Activated T-cell treated with anti-CD3 and anti-CD28 coated beads, Interleukin-2, amount 50 U/mL, for 4 hours (primary cell): ENCODE results near the gene PDZD2. TPM values are rescaled to one million over a fixed set of nuclear protein-coding genes. Genes with fewer than 3 reads are reported as not detected.

Experiments used
- ATAC-seq, 2 donors: fragments of 200-7000 bp; cut with Tn5 transposase; one replicate each; pipeline ENCODE4 v1.10.0; 2021
- DNase-seq: peaks from one replicate; pipeline ENCODE4 v3.0.0-alpha.2; 2020
- H3K27me3 Mint-ChIP-seq: one replicate; pipeline ENCODE4 v1.8.0; 2021; ENCODE audit warnings: low read depth, mixed read lengths
- H3K36me3 Mint-ChIP-seq: one replicate; pipeline ENCODE4 v1.8.0; 2022; ENCODE audit warnings: mixed read lengths; ENCODE audit not compliant: insufficient read depth
- H3K4me1 Mint-ChIP-seq: one replicate; pipeline ENCODE4 v1.8.0; 2021; ENCODE audit warnings: low read depth, mixed read lengths
- H3K4me3 Mint-ChIP-seq: one replicate; pipeline ENCODE4 v1.8.0; 2021; ENCODE audit warnings: mild to moderate bottlenecking, moderate library complexity, mixed read lengths
- H3K9me3 Mint-ChIP-seq: one replicate; pipeline ENCODE4 v1.8.0; 2021; ENCODE audit warnings: mixed read lengths
- total RNA-seq, 3 donors: library from RNA; stranded (reverse); gene quantifications; one replicate each; pipeline ENCODE4 v1.2.1, GENCODE V29; 2021

PDZD2 gene
- total RNA-seq, 3 donors from 2014 or later, result 0.03 to 0.24 (median 0.05) TPM

- Mint-ChIP-seq H3K36me3 (no peaks in the 10 kb centered on the region), H3K4me1 (no peaks in the 10 kb centered on the region), H3K4me3 (no peak overlapping the region), H3K9me3 (no peaks in the 10 kb centered on the region), H3K27me3 (peaks cover 2% of the 10 kb centered on the region)
- no peak for DNase-seq
- ATAC-seq, result no peak
Measured at GRCh38 chr5:31805785-31806400, 167.0 kb downstream of the PDZD2 start.

- Mint-ChIP-seq H3K4me3 (no peak overlapping the region), H3K36me3 (no peaks in the 10 kb centered on the region), H3K4me1 (no peaks in the 10 kb centered on the region), H3K27me3 (peaks cover 2% of the 10 kb centered on the region), H3K9me3 (no peaks in the 10 kb centered on the region)
- ATAC-seq, result no peak
- DNase-seq, result no peak
Measured at GRCh38 chr5:31806561-31806960, 167.6 kb downstream of the PDZD2 start.

DNA sequence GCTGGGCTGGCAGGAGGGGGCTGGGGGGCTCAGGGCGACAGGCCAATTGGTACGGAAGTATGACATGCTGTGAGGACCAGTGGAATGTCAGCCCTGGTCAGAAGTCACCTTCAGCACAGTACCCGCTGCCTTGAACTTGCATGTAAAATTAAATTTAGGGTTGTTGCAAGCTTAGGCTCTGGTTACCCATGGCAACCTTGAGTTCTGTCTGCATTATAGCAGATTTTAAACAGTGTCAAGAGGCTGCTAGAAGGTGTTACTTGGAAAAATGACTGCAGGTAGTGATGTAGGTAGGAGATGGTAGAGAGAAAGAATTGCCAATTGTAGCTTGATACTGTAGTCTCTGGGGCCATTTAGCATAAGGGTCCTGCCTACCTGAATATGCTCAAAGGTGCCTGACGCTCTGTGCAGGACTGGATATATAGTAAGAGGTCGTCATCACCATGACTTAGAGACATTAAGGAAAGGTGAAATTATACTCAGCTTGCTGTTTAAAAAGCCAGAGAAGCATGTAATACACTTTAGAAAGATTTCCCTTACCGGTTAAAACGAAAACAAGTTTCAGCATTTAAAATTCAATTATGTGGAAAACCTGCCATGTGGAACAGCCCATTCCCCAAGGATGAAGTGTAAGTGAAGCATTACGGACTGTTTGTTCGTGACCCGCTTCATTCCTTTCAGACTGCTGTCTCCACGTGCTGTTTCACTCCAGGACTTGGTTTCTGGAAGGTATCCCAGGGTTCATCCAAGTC lies 169.0 kb downstream of the PDZD2 start:
- H3K4me1 Mint-ChIP-seq, result no peaks in the 10 kb centered on the region
- no peaks in the 10 kb centered on the region for H3K9me3 Mint-ChIP-seq
- H3K36me3 Mint-ChIP-seq, result no peaks in the 10 kb centered on the region
- peaks cover 2% of the 10 kb centered on the region for H3K27me3 Mint-ChIP-seq
- H3K4me3 Mint-ChIP-seq, result no peak overlapping the region
- no peak for DNase-seq
- ATAC-seq, result no peak

DNA sequence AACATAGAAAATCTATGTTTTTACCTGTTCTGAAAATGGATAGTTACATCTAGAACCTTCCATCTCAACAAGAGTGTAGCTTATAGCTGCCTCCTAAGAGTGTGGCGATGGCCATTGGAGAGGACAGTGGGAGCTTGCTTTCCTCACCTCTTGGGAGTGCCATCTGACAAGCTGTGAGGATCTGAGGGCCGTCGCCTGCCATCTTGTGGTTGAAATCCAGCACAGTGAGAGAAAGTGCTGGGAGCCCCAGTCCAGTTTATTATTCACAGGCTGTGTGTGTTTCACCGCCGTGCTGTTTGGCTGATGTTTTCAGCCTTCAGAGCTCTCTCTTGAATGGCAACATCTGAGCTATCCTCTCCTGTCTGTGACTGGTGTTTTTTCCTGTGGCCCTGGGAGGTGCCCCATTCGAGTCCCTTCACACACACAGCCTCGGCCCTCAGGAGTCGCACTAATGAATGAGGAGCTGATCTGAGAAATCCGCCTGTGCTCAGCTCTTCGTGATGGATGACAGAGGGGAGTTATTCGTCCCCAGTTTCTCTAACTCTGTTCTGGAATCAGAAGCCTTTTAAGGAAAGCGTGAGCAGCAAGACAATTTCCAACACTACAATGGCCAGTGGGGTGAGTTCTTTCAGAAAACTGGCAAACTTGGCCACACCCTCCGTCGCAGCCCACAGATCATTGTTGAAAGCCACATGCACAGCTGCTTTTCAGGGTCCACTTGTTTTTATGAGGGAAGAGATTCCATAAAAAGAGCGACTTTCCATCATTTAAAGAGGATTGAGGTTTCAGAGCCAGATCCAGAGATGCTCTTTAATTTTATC lies 170.3 kb downstream of the PDZD2 start:
- no peaks in the 10 kb centered on the region for H3K9me3 Mint-ChIP-seq
- DNase-seq (no peak), ATAC-seq (no peak)
- no peaks in the 10 kb centered on the region for H3K36me3 Mint-ChIP-seq
- no peak overlapping the region for H3K4me3 Mint-ChIP-seq
- no peaks in the 10 kb centered on the region for H3K4me1 Mint-ChIP-seq
- H3K27me3 Mint-ChIP-seq, result peaks cover 2% of the 10 kb centered on the region

DNA sequence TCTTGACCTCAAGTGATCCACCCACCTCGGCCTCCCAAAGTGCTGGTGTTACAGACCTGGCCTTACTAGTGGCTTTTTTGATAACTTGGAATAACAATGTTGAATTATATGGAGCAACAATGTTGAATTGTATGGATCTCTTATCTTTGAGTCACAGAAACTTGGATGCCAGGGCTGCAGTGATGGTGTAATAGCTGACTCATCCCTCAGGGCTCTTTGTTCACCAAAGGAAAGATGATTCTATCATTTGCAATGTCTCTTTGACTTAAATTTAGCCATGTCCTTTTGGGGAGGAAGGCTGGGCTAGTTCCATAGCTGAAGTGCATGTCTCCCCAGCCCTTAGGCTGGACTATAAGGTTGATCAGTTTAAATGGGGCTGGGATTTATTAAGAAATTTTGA lies 172.3 kb downstream of the PDZD2 start:
- DNase-seq (no peak), ATAC-seq (no peak)
- no peaks in the 10 kb centered on the region for H3K36me3 Mint-ChIP-seq
- H3K4me3 Mint-ChIP-seq, result no peak overlapping the region
- H3K9me3 Mint-ChIP-seq, result no peaks in the 10 kb centered on the region
- no peaks in the 10 kb centered on the region for H3K4me1 Mint-ChIP-seq
- peaks cover 2% of the 10 kb centered on the region for H3K27me3 Mint-ChIP-seq

- Mint-ChIP-seq H3K27me3 (no peaks in the 10 kb centered on the region), H3K4me3 (no peak overlapping the region), H3K4me1 (no peaks in the 10 kb centered on the region), H3K36me3 (no peaks in the 10 kb centered on the region), H3K9me3 (no peaks in the 10 kb centered on the region)
- ATAC-seq (no peak), DNase-seq (no peak)
Measured at GRCh38 chr5:31815376-31815775, 176.4 kb downstream of the PDZD2 start.

DNA sequence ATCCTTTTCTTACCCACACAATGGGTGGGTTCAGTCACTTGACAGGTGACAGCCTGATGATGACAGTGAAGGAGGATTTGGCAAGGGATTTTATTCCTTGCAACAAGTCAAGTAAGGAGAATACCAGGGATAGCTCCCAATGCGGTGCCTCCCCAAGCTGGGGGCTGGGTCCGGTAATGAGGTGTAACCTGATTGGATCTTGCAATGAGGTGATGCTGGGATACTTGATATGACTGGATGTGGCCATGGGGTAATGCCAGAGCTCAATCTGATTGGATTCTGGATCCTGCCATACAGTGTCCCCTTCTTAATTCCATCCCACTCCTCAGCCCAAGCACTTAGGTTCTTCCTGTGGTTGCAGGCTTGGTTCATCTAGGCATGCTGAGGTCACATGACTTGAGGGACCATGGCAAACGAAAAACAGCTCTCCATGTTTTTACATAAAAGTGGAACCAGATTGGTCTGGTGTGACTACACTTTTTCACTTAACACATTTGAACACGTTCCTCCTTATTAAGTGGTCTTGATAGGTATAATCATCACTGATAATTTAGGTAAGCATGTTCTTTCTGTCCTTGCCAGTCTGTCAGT lies 181.1 kb downstream of the PDZD2 start:
- H3K27me3 Mint-ChIP-seq, result peaks cover 8% of the 10 kb centered on the region
- no peaks in the 10 kb centered on the region for H3K36me3 Mint-ChIP-seq
- ATAC-seq (no peak), DNase-seq (no peak)
- no peaks in the 10 kb centered on the region for H3K4me1 Mint-ChIP-seq
- H3K9me3 Mint-ChIP-seq, result no peaks in the 10 kb centered on the region
- no peak overlapping the region for H3K4me3 Mint-ChIP-seq

DNA sequence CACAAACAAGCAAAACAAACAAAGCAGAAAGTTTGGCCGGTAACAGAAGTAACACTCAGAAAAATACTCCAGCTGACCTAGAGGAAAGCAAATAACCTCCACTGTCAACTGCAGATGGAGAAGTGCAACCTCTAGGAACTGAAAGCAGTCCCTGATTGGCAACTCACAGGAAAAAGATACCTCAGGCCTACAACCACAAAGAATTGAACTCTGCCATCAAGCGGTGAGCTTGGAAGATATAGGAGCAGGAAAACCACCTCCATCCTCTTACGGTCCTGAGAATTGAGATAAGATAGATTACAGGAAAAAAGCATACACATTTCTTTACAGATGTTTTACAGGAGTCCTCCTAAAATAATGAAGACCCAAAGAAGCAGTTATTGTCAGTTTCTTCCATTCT lies 184.5 kb downstream of the PDZD2 start:
- Mint-ChIP-seq H3K36me3 (no peaks in the 10 kb centered on the region), H3K9me3 (peaks cover 8% of the 10 kb centered on the region), H3K4me1 (no peaks in the 10 kb centered on the region), H3K27me3 (peaks cover 10% of the 10 kb centered on the region), H3K4me3 (no peak overlapping the region)
- ATAC-seq (no peak), DNase-seq (no peak)

GRCh38 chr5:31824869-31825517 lies 186.1 kb downstream of the PDZD2 start:
- Mint-ChIP-seq H3K4me1 (no peaks in the 10 kb centered on the region), H3K9me3 (peaks cover 9% of the 10 kb centered on the region), H3K27me3 (peaks cover 10% of the 10 kb centered on the region), H3K4me3 (no peak overlapping the region), H3K36me3 (no peaks in the 10 kb centered on the region)
- DNase-seq (no peak), ATAC-seq (no peak)

- DNase-seq (peak; percentile 24), ATAC-seq (peak; percentile 40 to 71)
- no peaks in the 10 kb centered on the region for H3K4me1 Mint-ChIP-seq
- H3K36me3 Mint-ChIP-seq, result no peaks in the 10 kb centered on the region
- peaks cover 9% of the 10 kb centered on the region for H3K9me3 Mint-ChIP-seq
- H3K27me3 Mint-ChIP-seq, result peaks cover 10% of the 10 kb centered on the region
- no peak overlapping the region for H3K4me3 Mint-ChIP-seq
Measured at GRCh38 chr5:31825518-31826068, 186.7 kb downstream of the PDZD2 start.

GRCh38 chr5:31827867-31828266 lies 188.9 kb downstream of the PDZD2 start:
- Mint-ChIP-seq H3K27me3 (peaks cover 12% of the 10 kb centered on the region), H3K4me1 (no peaks in the 10 kb centered on the region), H3K36me3 (no peaks in the 10 kb centered on the region), H3K4me3 (no peak overlapping the region), H3K9me3 (peaks cover 9% of the 10 kb centered on the region)
- DNase-seq (no peak), ATAC-seq (no peak)

DNA sequence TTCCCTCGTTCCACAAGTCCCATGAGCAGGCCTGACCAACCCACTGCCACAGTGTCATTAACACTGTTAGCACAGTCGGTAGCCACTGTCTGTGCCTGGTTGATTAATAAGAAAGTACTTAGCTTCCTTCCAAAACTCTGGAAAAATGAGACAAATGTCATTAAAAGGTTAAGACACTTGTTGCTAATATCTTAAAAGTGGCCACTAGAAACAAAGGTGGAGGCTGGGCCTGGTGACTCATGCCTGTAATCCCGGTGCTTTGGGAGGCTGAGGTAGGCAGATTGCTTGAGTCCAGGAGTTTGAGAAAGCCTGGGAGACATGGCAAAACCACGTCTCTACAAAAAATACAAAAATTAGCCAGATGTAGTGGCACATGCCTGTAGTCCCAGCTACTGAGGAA lies 194.0 kb downstream of the PDZD2 start:
- no peak overlapping the region for H3K4me3 Mint-ChIP-seq
- DNase-seq, result no peak
- no peaks in the 10 kb centered on the region for H3K4me1 Mint-ChIP-seq
- peaks cover 2% of the 10 kb centered on the region for H3K27me3 Mint-ChIP-seq
- H3K9me3 Mint-ChIP-seq, result peaks cover 6% of the 10 kb centered on the region
- ATAC-seq, result no peak
- no peaks in the 10 kb centered on the region for H3K36me3 Mint-ChIP-seq

DNA sequence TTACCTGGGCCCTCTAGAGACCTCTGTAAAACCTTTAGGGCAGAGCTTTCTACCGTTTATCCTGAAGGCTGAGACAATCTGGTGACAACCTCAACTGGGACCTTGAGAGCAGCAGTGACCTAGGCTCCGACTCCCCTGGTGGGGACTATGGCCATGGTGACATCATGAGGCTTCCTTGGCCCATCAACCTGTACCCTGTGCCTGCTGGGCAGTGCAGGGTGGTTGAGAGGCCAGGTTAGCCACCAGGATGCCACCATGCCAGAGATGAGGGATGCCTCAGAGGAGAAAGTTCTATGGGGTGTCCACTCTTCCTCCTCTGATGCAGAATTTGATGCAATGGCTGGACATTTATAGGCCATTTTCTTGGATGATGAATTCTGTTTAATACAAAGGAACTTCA lies 194.8 kb downstream of the PDZD2 start:
- Mint-ChIP-seq H3K27me3 (peaks cover 2% of the 10 kb centered on the region), H3K4me3 (no peak overlapping the region), H3K36me3 (no peaks in the 10 kb centered on the region), H3K4me1 (no peaks in the 10 kb centered on the region), H3K9me3 (no peaks in the 10 kb centered on the region)
- ATAC-seq (no peak), DNase-seq (no peak)
